GM12878 (cell line): ENCODE measurements around the gene IER2. TPM values are rescaled to one million over a fixed set of nuclear protein-coding genes. Genes with fewer than 3 reads are reported as not detected.

Experiments used
- ATAC-seq: fragments of 200-7000 bp; cut with Tn5 transposase; 3 replicates; pipeline ENCODE4 v1.9.1; 2020; ENCODE audit warnings: mild to moderate bottlenecking, moderate library complexity
- BruUV-seq: library from RNA; stranded (reverse); fragments of 400-500 nt; replicated peaks from 2 replicates; lab custom pipeline; 2021; lab: Mats Ljungman, UMichigan
- CTCF ChIA-PET: fragments of 300-600 bp; sonication (Branson Sonifier 250); formaldehyde crosslinking; extraction: SDS; loops from one replicate; lab custom pipeline; 2021; ENCODE audit warnings: inconsistent platforms; lab: Yijun Ruan, JAX
- POLR2A ChIA-PET: fragments of 350-600 bp; formaldehyde crosslinking; extraction: SDS; loops from one replicate; lab custom pipeline; 2021; ENCODE audit warnings: inconsistent platforms; lab: Charles Lee
- RAD21 ChIA-PET: fragments of 300-600 bp; sonication (Branson Sonifier 250); formaldehyde crosslinking; loops from one replicate; lab custom pipeline; 2023; ENCODE audit warnings: antibody characterized with exemption; ENCODE audit not compliant: unreplicated experiment; lab: Charles Lee
- SMC1A ChIA-PET: fragments of 300-600 bp; sonication (Branson Sonifier 250); formaldehyde crosslinking; loops from one replicate; lab custom pipeline; 2023; ENCODE audit not compliant: unreplicated experiment, uncharacterized antibody; lab: Charles Lee
- DNase-seq: peaks from one replicate; pipeline ENCODE4 v3.0.0-alpha.2; 2011; ENCODE audit warnings: low read depth, low spot score
- FAIRE-seq: peaks from 3 replicates; lab custom pipeline; 2011; peaks lifted over from hg19 to GRCh38; lab: Jason Lieb, UNC
- H2AFZ ChIP-seq: 2 replicates; pipeline ENCODE4 v1.6.0; 2011; ENCODE audit warnings: low read depth, low read length, control low read depth; ENCODE audit not compliant: control insufficient read depth
- H3K27ac ChIP-seq: 2 replicates; pipeline ENCODE4 v1.5.1; 2011; ENCODE audit warnings: control low read depth; ENCODE audit not compliant: control insufficient read depth, insufficient read depth
- H3K27me3 ChIP-seq, 2 experiments: replicated peaks in 1 of 2; 2 replicates each; pipeline versions ENCODE4 v1.6.0 to v1.6.1; 2011; ENCODE audit warnings: low read length in 1 of 2; ENCODE audit not compliant: control insufficient read depth in 2 of 2, insufficient read depth in 2 of 2
- H3K36me3 ChIP-seq, 2 experiments: 2 replicates each; pipeline ENCODE4 v1.5.1; 2011; ENCODE audit warnings: low read length in 1 of 2; ENCODE audit not compliant: control insufficient read depth in 2 of 2, insufficient read depth in 2 of 2
- H3K4me1 ChIP-seq: 2 replicates; pipeline ENCODE4 v1.6.1; 2011; ENCODE audit warnings: mild to moderate bottlenecking, low read length, moderate library complexity, mixed read lengths; ENCODE audit not compliant: control insufficient read depth, insufficient read depth
- H3K4me2 ChIP-seq: 2 replicates; pipeline ENCODE4 v1.6.0; 2011; ENCODE audit warnings: control low read depth; ENCODE audit not compliant: control insufficient read depth, insufficient read depth
- H3K4me3 ChIP-seq: fragments of 200-600 bp; sonication (generic); 2 replicates; pipeline ENCODE4 v1.5.1; 2016
- H3K79me2 ChIP-seq: 2 replicates; pipeline ENCODE4 v1.6.0; 2011; ENCODE audit warnings: low read length; ENCODE audit not compliant: control insufficient read depth, insufficient read depth
- H3K9ac ChIP-seq: 2 replicates; pipeline ENCODE4 v1.8.0; 2011; ENCODE audit warnings: low read length, control low read depth, mixed read lengths; ENCODE audit not compliant: control insufficient read depth, insufficient read depth
- H3K9me3 ChIP-seq: replicated peaks from 3 replicates; pipeline ENCODE4 v1.5.1; 2011; ENCODE audit warnings: mild to moderate bottlenecking, low read length; ENCODE audit not compliant: control insufficient read depth, insufficient read depth
- H4K20me1 ChIP-seq: 2 replicates; pipeline ENCODE4 v1.6.0; 2011; ENCODE audit not compliant: control insufficient read depth, insufficient read depth
- BCL3 ChIP-seq: IDR thresholded peaks from 2 replicates; pipeline ENCODE4 v1.6.1; 2011; ENCODE audit warnings: borderline replicate concordance, low read depth, mild to moderate bottlenecking, moderate library complexity, low read length; ENCODE audit not compliant: insufficient read depth, poor library complexity, severe bottlenecking
- CBX3 ChIP-seq: fragments of 200-600 bp; sonication (generic); IDR thresholded peaks from 2 replicates; pipeline ENCODE4 v1.6.1; 2016; ENCODE audit warnings: low read depth, borderline replicate concordance
- CHD2 ChIP-seq: IDR thresholded peaks from 2 replicates; pipeline ENCODE4 v1.6.1; 2011; ENCODE audit warnings: low read depth, low read length, improper control_type of control experiment, borderline replicate concordance
- EGR1 ChIP-seq, 2 experiments: IDR thresholded peaks; 1 replicate in 1 of 2; 2 replicates in 1 of 2; pipeline ENCODE4 v1.6.1; 2011 to 2012; ENCODE audit warnings: low read depth in 2 of 2, low read length in 2 of 2, borderline replicate concordance in 1 of 2, mild to moderate bottlenecking in 1 of 2, moderate library complexity in 1 of 2
- FOXK2 ChIP-seq: fragments of 450-650 bp; IDR thresholded peaks from 2 replicates; pipeline ENCODE4 v1.6.1; 2017; ENCODE audit warnings: mild to moderate bottlenecking, moderate library complexity
- GABPA ChIP-seq: IDR thresholded peaks from 2 replicates; pipeline ENCODE4 v1.6.1; 2014; ENCODE audit warnings: antibody characterized with exemption, low read depth, mild to moderate bottlenecking, inconsistent platforms
- HDGF ChIP-seq: fragments of 450-650 bp; IDR thresholded peaks from 2 replicates; pipeline ENCODE4 v1.6.1; 2016; ENCODE audit warnings: antibody characterized with exemption
- JUNB ChIP-seq: IDR thresholded peaks from 2 replicates; pipeline ENCODE4 v1.6.1; 2016; ENCODE audit warnings: antibody characterized with exemption, mild to moderate bottlenecking
- LARP7 ChIP-seq: fragments of 450-650 bp; IDR thresholded peaks from 2 replicates; pipeline ENCODE4 v1.6.1; 2017; ENCODE audit warnings: mild to moderate bottlenecking
- MEF2A ChIP-seq: IDR thresholded peaks from 2 replicates; pipeline ENCODE4 v1.6.1; 2011; ENCODE audit warnings: low read depth, mild to moderate bottlenecking, low read length, moderate library complexity; ENCODE audit not compliant: insufficient read depth
- NR2F1 ChIP-seq: fragments of 450-650 bp; conservative IDR thresholded peaks from 2 replicates; pipeline ENCODE4 v1.6.1; 2017; ENCODE audit warnings: mild to moderate bottlenecking
- POLR2AphosphoS2 ChIP-seq: IDR thresholded peaks from 2 replicates; pipeline ENCODE4 v1.6.1; 2011; ENCODE audit warnings: low read depth, mild to moderate bottlenecking, low read length, improper control_type of control experiment, moderate library complexity
- SIN3A ChIP-seq: IDR thresholded peaks from 2 replicates; pipeline ENCODE4 v1.6.1; 2012; ENCODE audit warnings: low read depth, low read length, improper control_type of control experiment
- SMAD1 ChIP-seq: fragments of 450-650 bp; IDR thresholded peaks from 2 replicates; pipeline ENCODE4 v1.6.1; 2018; ENCODE audit warnings: mild to moderate bottlenecking, low read depth; ENCODE audit not compliant: partially characterized antibody
- STAT1 ChIP-seq: fragments of 450-650 bp; conservative IDR thresholded peaks from 2 replicates; pipeline ENCODE4 v1.6.1; 2014; ENCODE audit warnings: antibody characterized with exemption, mild to moderate bottlenecking
- TAF1 ChIP-seq: IDR thresholded peaks from 2 replicates; pipeline ENCODE4 v1.6.1; 2011; ENCODE audit warnings: mild to moderate bottlenecking, low read depth, low read length, borderline replicate concordance
- TBL1XR1 ChIP-seq: IDR thresholded peaks from 2 replicates; pipeline ENCODE4 v1.6.1; 2012; ENCODE audit warnings: low read depth, low read length, improper control_type of control experiment
- USF2 ChIP-seq: IDR thresholded peaks from 2 replicates; pipeline ENCODE4 v1.6.1; 2011; ENCODE audit warnings: low read depth, low read length, improper control_type of control experiment, borderline replicate concordance
- WRNIP1 ChIP-seq: IDR thresholded peaks from 2 replicates; pipeline ENCODE4 v1.6.1; 2011; ENCODE audit warnings: low read depth, low read length, improper control_type of control experiment, borderline replicate concordance
- ZBED1 ChIP-seq: IDR thresholded peaks from 2 replicates; pipeline ENCODE4 v1.6.1; 2016; ENCODE audit warnings: borderline replicate concordance
- WGBS: methylation state at CpG from one replicate; pipeline ENCODE4 v1.1.6; 2016; ENCODE audit warnings: low lambda C conversion rate; ENCODE audit not compliant: insufficient replicate concordance, insufficient coverage; ENCODE audit errors: missing lambda C conversion rate; 5-methylcytosine and 5-hydroxymethylcytosine counted together
- in situ Hi-C: fragments of 300-500 bp; cut with MboI; formaldehyde crosslinking; loops from 9 replicates; pipeline ENCODE4 v1.14.3; 2018; ENCODE audit warnings: mixed read lengths
- intact Hi-C: fragments of 100-400 bp; cut with micrococcal nuclease; formaldehyde crosslinking; loops from one replicate; pipeline ENCODE4 v1.14.2; 2022; ENCODE audit not compliant: unreplicated experiment
- polyA plus RNA-seq, 11 experiments: library from polyadenylated mRNA; depleted of rRNA in 4 of 11; unstranded in 6 of 11; stranded (reverse) in 5 of 11; fragments of >200 nt; fragmentation: Nextera tagmentation in 4 of 11; fragmentation: Illumina TruSeq in 1 of 11; extraction: Ambion mirVana in 4 of 11; extraction: Trizol in 1 of 11; gene quantifications; 1 replicate in 1 of 11; 2 replicates in 10 of 11; pipeline versions ENCODE4 v1.2.1 to v1.2.3, GENCODE V29; 2011 to 2016; ENCODE audit warnings: inconsistent platforms in 2 of 11, missing spikeins in 2 of 11, low read depth in 1 of 11
- total RNA-seq, 4 experiments: library from RNA; depleted of rRNA in 3 of 4; stranded (reverse); fragments of >200 nt in 3 of 4; fragmentation: Illumina TruSeq in 1 of 4; extraction: Trizol in 1 of 4; gene quantifications; 2 replicates each; pipeline versions ENCODE4 v1.2.1 to v1.2.3, GENCODE V29; 2013 to 2021
- TF ChIP-seq, protein P1 (sequence below): fragments of 450-650 bp; IDR thresholded peaks from 2 replicates; pipeline ENCODE4 v1.6.1; 2016; ENCODE audit warnings: mild to moderate bottlenecking

The IER2 gene
- total and polyA plus RNA-seq, 10 of the 15 experiments (the other 5 are each of a cell fraction or from before 2014, with no cell fraction given): 2.8 to 94.5 (median 24.9) TPM

GRCh38 chr19:13118424-13119193, 31.6 kb upstream of the IER2 start:
- BruUV-seq: no TSS peak
- Histone ChIP-seq H3K4me2 (peak overlapping the region; percentile 90), H3K27me3 (no peaks in the 10 kb centered on the region), H4K20me1 (peaks cover 10% of the 10 kb centered on the region), H3K4me1 (peaks cover 36% of the 10 kb centered on the region), H3K79me2 (peaks cover 65% of the 10 kb centered on the region), H3K27ac (peak overlapping the region; percentile 75), H3K36me3 (peaks cover 2 to 7% of the 10 kb centered on the region in 2 experiments; a peak in 3 of 4 replicates), H3K9me3 (no peaks in the 10 kb centered on the region), H2AFZ (no peak overlapping the region), H3K9ac (peak overlapping the region; percentile 67), H3K4me3 (peak overlapping the region; percentile 92)
- DNase-seq: no peak
- peak; percentile 8 for ATAC-seq
- intact Hi-C loops (loop anchor here (2.0 to 5.0 kb wide), 2 partner anchors 32 to 144 kb away; partner anchors contain the start of genes IER2 and STX10), in situ Hi-C loops (no loop called here)
- ChIA-PET SMC1A (interaction anchor here (1.2 to 1.8 kb wide), 7 partner anchors 14 to 143 kb away, joined by 3 to 7 read pairs (median 6); partner anchors contain the start of genes IER2 and STX10), POLR2A (interaction anchor here (0.6 to 3.8 kb wide), 12 partner anchors 13 to 1779 kb away, joined by 3 to 28 read pairs (median 4); partner anchors contain the start of genes IER2 and STX10), CTCF (interaction anchor here (1.0 to 3.0 kb wide), 12 partner anchors 13 to 141 kb away, joined by 3 to 13 read pairs (median 4); no protein-coding TSS in a partner anchor), RAD21 (interaction anchor here (1.0 to 2.2 kb wide), 6 partner anchors 13 to 42 kb away, joined by 4 to 10 read pairs (median 5); partner anchors contain the start of genes IER2 and STX10)
- FAIRE-seq: no peak
- under 1% methylated on average over 34 of the region's 57 CpGs for WGBS
- no peak for TF ChIP-seq GABPA
- peak in 1 of 2 experiments; percentile 95; a peak in 2 of 3 replicates for TF ChIP-seq EGR1 (IDR thresholded peaks at IDR 0.05; ENCODE audit: borderline replicate concordance in 1 of 2, low read depth in 2 of 2, low read length in 2 of 2)
- no peak for TF ChIP-seq SIN3A
- TF ChIP-seq TAF1: no peak
- TF ChIP-seq, protein P1, sequence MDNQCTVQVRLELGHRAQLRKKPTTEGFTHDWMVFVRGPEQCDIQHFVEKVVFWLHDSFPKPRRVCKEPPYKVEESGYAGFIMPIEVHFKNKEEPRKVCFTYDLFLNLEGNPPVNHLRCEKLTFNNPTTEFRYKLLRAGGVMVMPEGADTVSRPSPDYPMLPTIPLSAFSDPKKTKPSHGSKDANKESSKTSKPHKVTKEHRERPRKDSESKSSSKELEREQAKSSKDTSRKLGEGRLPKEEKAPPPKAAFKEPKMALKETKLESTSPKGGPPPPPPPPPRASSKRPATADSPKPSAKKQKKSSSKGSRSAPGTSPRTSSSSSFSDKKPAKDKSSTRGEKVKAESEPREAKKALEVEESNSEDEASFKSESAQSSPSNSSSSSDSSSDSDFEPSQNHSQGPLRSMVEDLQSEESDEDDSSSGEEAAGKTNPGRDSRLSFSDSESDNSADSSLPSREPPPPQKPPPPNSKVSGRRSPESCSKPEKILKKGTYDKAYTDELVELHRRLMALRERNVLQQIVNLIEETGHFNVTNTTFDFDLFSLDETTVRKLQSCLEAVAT: 0 out of 2 replicates have a peak, but pooled peaks have one; percentile 47
- TF ChIP-seq BCL3: no peak
- no peak for TF ChIP-seq CHD2
- TF ChIP-seq FOXK2: no peak
- no peak for TF ChIP-seq ZBED1
- TF ChIP-seq CBX3: no peak
- TF ChIP-seq MEF2A: no peak
- peak; percentile 12; the same call in 1 of the 2 replicates for TF ChIP-seq TBL1XR1
- no peak for TF ChIP-seq WRNIP1
- TF ChIP-seq POLR2AphosphoS2: no peak
- TF ChIP-seq SMAD1: no peak
- peak; percentile 66 for TF ChIP-seq NR2F1
- no peak for TF ChIP-seq STAT1
- no peak for TF ChIP-seq JUNB
- no peak for TF ChIP-seq HDGF
- TF ChIP-seq USF2: no peak
- TF ChIP-seq LARP7: peak; percentile 29; the same call in 1 of the 2 replicates
